ENCODE data around the gene CWC15. TPM values are rescaled to one million over a fixed set of nuclear protein-coding genes. Genes with fewer than 3 reads are reported as not detected.

Gene CWC15
- total RNA-seq, 1 donor from 2014 or later: 59.2 TPM

GRCh38 chr11:95003716-95004115 lies 30.4 kb upstream of the CWC15 start:
- no peaks in the 10 kb centered on the region for H4K20me1 ChIP-seq (ENCODE audit: insufficient read depth, low read length)
- no peak overlapping the region for H3K4me2 ChIP-seq (ENCODE audit: low read length)
- Mint-ChIP-seq H3K4me1 (ENCODE audit: low read depth, unreplicated experiment) (no peaks in the 10 kb centered on the region), H3K27me3 (ENCODE audit: low read depth, unreplicated experiment) (no peaks in the 10 kb centered on the region), H3K4me3 (ENCODE audit: unreplicated experiment) (no peak overlapping the region), H3K36me3 (ENCODE audit: low read depth, unreplicated experiment) (peaks cover 2% of the 10 kb centered on the region), H3K27ac (ENCODE audit: unreplicated experiment) (no peak overlapping the region), H3K9me3 (ENCODE audit: unreplicated experiment) (no peaks in the 10 kb centered on the region)
- H3K27ac ChIP-seq (ENCODE audit: low read depth, low read length): no peak overlapping the region
- H3K4me1 ChIP-seq (ENCODE audit: insufficient read depth, low read length): no peaks in the 10 kb centered on the region
- FAIRE-seq (no peak), DNase-seq (ENCODE audit: low read depth) (no peak)
- no peak overlapping the region for H3K4me3 ChIP-seq (ENCODE audit: insufficient read depth, low read depth, low read length)
- H3K27me3 ChIP-seq (ENCODE audit: insufficient read depth, low read length): no peaks in the 10 kb centered on the region
- TF ChIP-seq EZH2 (IDR thresholded peaks at IDR 0.05; ENCODE audit: insufficient read depth, low read length) (no peak), CTCF (IDR thresholded peaks at IDR 0.05; ENCODE audit: insufficient read depth, low read depth, low read length) (no peak)
- no peak overlapping the region for H2AFZ ChIP-seq (ENCODE audit: low read depth, low read length)
- H3K9me3 ChIP-seq (ENCODE audit: insufficient read depth, low read depth, low read length): no peaks in the 10 kb centered on the region
- no peak overlapping the region for H3K9ac ChIP-seq (ENCODE audit: low read length)
- no peaks in the 10 kb centered on the region for H3K79me2 ChIP-seq (ENCODE audit: insufficient read depth, low read length)
- H3K36me3 ChIP-seq (ENCODE audit: insufficient read depth, low read length): no peaks in the 10 kb centered on the region

GRCh38 chr11:94998285-94998684 lies 24.9 kb upstream of the CWC15 start:
- Mint-ChIP-seq H3K9me3 (ENCODE audit: unreplicated experiment) (no peaks in the 10 kb centered on the region), H3K4me1 (ENCODE audit: low read depth, unreplicated experiment) (no peaks in the 10 kb centered on the region), H3K36me3 (ENCODE audit: low read depth, unreplicated experiment) (peaks cover 2% of the 10 kb centered on the region), H3K27me3 (ENCODE audit: low read depth, unreplicated experiment) (no peaks in the 10 kb centered on the region), H3K4me3 (ENCODE audit: unreplicated experiment) (no peak overlapping the region), H3K27ac (ENCODE audit: unreplicated experiment) (no peak overlapping the region)
- H3K27me3 ChIP-seq (ENCODE audit: insufficient read depth, low read length): no peaks in the 10 kb centered on the region
- no peak overlapping the region for H3K9ac ChIP-seq (ENCODE audit: low read length)
- H3K4me3 ChIP-seq (ENCODE audit: insufficient read depth, low read depth, low read length): no peak overlapping the region
- DNase-seq (ENCODE audit: low read depth): no peak
- no peaks in the 10 kb centered on the region for H3K36me3 ChIP-seq (ENCODE audit: insufficient read depth, low read length)
- TF ChIP-seq CTCF (IDR thresholded peaks at IDR 0.05; ENCODE audit: insufficient read depth, low read depth, low read length) (no peak), EZH2 (IDR thresholded peaks at IDR 0.05; ENCODE audit: insufficient read depth, low read length) (no peak)
- no peaks in the 10 kb centered on the region for H3K4me1 ChIP-seq (ENCODE audit: insufficient read depth, low read length)
- no peaks in the 10 kb centered on the region for H4K20me1 ChIP-seq (ENCODE audit: insufficient read depth, low read length)
- H3K79me2 ChIP-seq (ENCODE audit: insufficient read depth, low read length): no peaks in the 10 kb centered on the region
- FAIRE-seq: no peak
- H3K27ac ChIP-seq (ENCODE audit: low read depth, low read length): no peak overlapping the region
- no peak overlapping the region for H3K4me2 ChIP-seq (ENCODE audit: low read length)
- H3K9me3 ChIP-seq (ENCODE audit: insufficient read depth, low read depth, low read length): no peaks in the 10 kb centered on the region
- no peak overlapping the region for H2AFZ ChIP-seq (ENCODE audit: low read depth, low read length)

- Histone ChIP-seq H3K4me1 (ENCODE audit: insufficient read depth, low read length) (no peaks in the 10 kb centered on the region), H3K79me2 (ENCODE audit: insufficient read depth, low read length) (no peaks in the 10 kb centered on the region), H3K9ac (ENCODE audit: low read length) (no peak overlapping the region), H3K36me3 (ENCODE audit: insufficient read depth, low read length) (no peaks in the 10 kb centered on the region), H3K27ac (ENCODE audit: low read depth, low read length) (no peak overlapping the region), H3K4me2 (ENCODE audit: low read length) (no peak overlapping the region), H3K9me3 (ENCODE audit: insufficient read depth, low read depth, low read length) (no peaks in the 10 kb centered on the region), H3K4me3 (ENCODE audit: insufficient read depth, low read depth, low read length) (no peak overlapping the region), H2AFZ (ENCODE audit: low read depth, low read length) (no peak overlapping the region), H3K27me3 (ENCODE audit: insufficient read depth, low read length) (no peaks in the 10 kb centered on the region), H4K20me1 (ENCODE audit: insufficient read depth, low read length) (no peaks in the 10 kb centered on the region)
- H3K27me3 Mint-ChIP-seq (ENCODE audit: low read depth, unreplicated experiment): no peaks in the 10 kb centered on the region
- no peak for TF ChIP-seq EZH2 (IDR thresholded peaks at IDR 0.05; ENCODE audit: insufficient read depth, low read length)
- peak; percentile 3 for TF ChIP-seq CTCF (IDR thresholded peaks at IDR 0.05; ENCODE audit: insufficient read depth, low read depth, low read length)
- no peaks in the 10 kb centered on the region for H3K4me1 Mint-ChIP-seq (ENCODE audit: low read depth, unreplicated experiment)
- DNase-seq (ENCODE audit: low read depth) (no peak), FAIRE-seq (no peak)
- no peak overlapping the region for H3K27ac Mint-ChIP-seq (ENCODE audit: unreplicated experiment)
- no peak overlapping the region for H3K4me3 Mint-ChIP-seq (ENCODE audit: unreplicated experiment)
- no peaks in the 10 kb centered on the region for H3K9me3 Mint-ChIP-seq (ENCODE audit: unreplicated experiment)
- peaks cover 2% of the 10 kb centered on the region for H3K36me3 Mint-ChIP-seq (ENCODE audit: low read depth, unreplicated experiment)
Measured at GRCh38 chr11:94997437-94997836, 24.1 kb upstream of the CWC15 start.

Measured in astrocyte (in vitro differentiated cells and primary cell).